GM12874 (cell line): Measurements from ENCODE around the gene SPPL3.

Experiments
- TF ChIP-seq, protein P1 (sequence below): IDR thresholded peaks from 2 replicates; pipeline ENCODE4 v1.5.1; 2011; ENCODE audit warnings: low read depth, mild to moderate bottlenecking, control low read depth, low read length, moderate library complexity; ENCODE audit not compliant: insufficient read depth

SPPL3 gene

DNA sequence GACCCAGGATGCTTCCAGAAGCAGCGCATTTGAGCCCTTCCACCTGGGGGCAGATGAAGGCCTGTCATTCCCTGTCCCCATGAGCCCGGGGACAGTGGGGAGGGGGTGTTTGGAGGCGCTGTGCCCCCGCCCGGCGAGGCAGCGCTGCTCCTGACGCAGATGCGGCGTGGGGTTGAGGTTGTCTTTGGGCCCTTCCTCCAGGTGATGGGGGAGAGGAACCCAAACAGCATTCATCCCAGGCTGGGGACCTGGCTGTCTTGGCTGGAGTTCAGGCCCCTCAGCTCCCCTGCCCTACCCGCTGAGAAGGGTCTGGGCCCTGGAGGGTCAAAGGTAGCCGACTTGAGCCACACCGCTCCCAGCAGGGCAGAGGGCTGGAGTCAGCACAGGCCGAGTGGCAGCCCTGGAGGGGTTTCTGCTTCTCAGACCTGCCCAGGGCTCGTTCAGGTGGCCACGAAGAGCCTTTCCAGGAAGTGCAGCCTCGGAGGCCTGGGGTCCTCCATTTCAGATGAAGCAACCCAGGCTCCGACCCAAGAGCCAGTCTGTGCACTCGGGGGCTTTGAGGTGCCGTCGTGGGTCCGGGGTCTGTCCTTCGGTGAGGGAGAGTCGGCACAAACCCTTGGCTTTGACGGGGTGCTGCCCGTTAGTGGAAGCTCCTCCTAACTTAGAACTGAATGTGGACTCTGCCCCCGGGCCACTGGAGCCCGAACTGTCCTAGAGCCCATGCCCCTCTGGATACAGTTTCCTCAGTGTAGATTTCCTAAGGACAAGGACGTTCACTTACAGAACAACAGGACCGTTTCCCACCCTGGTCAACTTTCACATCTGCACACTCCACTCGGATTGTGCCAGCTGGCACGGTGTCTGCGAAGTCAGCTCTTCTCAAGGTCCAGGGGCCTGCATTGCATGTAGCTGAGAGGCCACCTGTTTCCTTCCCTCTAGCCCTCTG, 162.4 kb downstream of the SPPL3 start:
- TF ChIP-seq, protein P1, sequence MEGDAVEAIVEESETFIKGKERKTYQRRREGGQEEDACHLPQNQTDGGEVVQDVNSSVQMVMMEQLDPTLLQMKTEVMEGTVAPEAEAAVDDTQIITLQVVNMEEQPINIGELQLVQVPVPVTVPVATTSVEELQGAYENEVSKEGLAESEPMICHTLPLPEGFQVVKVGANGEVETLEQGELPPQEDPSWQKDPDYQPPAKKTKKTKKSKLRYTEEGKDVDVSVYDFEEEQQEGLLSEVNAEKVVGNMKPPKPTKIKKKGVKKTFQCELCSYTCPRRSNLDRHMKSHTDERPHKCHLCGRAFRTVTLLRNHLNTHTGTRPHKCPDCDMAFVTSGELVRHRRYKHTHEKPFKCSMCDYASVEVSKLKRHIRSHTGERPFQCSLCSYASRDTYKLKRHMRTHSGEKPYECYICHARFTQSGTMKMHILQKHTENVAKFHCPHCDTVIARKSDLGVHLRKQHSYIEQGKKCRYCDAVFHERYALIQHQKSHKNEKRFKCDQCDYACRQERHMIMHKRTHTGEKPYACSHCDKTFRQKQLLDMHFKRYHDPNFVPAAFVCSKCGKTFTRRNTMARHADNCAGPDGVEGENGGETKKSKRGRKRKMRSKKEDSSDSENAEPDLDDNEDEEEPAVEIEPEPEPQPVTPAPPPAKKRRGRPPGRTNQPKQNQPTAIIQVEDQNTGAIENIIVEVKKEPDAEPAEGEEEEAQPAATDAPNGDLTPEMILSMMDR: no peak

DNA sequence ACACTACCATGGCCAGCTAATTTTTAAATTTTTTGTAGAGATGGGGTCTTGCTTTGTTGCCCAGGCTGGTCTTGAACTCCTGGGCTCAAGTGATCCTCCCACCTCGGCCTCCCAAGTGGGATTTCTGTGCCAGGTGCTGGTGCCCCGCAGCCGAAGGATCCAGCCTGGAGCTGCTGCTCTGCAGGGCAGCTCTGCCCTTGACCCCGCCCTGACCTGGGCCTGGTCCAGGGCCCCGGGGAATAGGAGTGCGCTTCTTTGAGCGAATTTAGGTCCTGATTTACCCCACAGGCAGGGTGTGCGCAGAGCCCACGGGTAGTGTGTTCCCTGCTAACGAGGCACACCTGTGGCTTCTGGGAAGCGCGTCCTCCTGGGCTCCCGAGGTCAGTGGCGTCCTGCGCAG, 163.3 kb downstream of the SPPL3 start:
- TF ChIP-seq, protein P1: no peak

DNA sequence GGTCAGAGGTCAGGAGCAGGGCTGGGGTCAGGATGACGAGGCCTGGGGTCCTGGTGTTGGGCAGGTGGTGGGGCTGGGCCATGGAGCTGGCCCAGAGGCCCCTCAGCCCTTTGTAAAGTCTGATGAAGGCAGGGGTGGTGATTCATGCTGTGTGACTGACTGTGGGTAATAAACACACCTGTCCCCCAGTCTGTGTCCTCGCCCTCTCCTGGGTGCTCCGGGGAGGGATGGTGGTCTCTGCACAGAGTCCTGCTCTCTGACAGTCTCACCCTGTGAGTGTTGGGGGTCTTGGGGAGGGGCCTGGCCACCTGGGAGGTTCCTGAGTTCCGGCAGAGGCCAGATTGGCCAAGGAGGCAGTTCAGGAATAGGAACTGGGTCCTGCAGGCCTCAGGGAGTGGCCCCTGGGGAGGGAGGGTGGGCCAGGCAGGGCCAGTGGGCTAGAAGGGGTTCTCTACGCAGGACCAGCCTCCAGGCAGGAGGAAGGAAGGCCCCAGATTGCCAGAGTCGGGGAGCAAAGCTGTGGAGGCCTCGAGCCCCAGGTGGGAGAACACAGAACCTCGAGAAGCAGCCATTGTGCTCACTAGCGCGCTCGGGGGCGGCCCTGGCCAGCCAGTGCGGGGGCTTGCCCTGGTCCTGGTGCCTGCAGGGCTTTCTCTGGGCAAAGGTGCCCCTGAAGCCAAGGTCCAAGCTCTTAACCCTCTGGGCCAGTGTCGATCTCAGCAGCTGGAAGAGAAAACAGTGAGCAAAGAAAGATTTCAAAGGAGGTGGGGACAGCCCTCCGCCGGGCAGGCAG, 164.1 kb downstream of the SPPL3 start:
- TF ChIP-seq, protein P1: no peak

DNA sequence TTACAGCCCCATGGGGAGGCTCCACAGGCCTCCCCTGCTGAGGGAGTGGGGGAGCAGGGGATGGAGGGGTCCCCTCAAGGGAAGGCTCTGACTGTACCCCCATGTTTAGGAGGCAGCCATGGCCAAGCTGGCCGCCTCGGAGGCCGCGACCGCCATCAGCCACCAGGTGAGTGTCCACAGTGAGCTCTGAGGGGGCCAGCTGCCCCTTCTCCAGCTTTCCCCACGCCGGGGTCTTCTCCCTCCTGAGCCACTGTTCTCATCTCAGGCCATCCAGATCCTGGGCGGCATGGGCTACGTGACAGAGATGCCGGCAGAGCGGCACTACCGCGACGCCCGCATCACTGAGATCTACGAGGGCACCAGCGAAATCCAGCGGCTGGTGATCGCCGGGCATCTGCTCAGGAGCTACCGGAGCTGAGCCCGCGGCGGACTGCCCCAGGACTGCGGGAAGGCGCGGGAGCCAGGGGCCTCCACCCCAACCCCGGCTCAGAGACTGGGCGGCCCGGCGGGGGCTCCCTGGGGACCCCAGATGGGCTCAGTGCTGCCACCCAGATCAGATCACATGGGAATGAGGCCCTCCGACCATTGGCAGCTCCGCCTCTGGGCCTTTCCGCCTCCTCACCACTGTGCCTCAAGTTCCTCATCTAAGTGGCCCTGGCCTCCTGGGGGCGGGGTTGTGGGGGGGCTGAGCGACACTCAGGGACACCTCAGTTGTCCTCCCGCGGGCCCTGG, 165.0 kb downstream of the SPPL3 start:
- TF ChIP-seq, protein P1: no peak

DNA sequence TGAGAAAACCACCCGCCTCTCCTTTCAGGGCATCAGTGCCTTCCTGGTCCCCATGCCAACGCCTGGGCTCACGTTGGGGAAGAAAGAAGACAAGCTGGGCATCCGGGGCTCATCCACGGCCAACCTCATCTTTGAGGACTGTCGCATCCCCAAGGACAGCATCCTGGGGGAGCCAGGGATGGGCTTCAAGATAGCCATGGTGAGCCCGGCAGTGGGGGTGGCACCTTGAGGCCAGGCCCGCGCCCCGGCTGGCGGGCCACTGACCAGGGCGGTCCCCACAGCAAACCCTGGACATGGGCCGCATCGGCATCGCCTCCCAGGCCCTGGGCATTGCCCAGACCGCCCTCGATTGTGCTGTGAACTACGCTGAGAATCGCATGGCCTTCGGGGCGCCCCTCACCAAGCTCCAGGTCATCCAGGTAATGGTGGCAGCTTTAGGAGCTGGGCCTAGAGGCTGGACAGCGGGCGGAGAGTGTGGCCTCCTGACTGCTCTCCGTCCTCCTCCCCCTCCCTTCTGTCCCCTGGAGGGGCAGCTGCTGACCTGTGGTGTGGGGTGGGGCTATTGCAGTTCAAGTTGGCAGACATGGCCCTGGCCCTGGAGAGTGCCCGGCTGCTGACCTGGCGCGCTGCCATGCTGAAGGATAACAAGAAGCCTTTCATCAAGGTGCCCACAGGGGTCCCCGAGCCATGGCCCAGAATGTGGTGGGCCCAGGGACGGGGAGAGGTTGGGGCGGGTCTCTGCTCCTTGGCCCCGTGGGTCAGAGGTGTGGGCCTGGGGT, 165.7 kb downstream of the SPPL3 start:
- TF ChIP-seq, protein P1: no peak

DNA sequence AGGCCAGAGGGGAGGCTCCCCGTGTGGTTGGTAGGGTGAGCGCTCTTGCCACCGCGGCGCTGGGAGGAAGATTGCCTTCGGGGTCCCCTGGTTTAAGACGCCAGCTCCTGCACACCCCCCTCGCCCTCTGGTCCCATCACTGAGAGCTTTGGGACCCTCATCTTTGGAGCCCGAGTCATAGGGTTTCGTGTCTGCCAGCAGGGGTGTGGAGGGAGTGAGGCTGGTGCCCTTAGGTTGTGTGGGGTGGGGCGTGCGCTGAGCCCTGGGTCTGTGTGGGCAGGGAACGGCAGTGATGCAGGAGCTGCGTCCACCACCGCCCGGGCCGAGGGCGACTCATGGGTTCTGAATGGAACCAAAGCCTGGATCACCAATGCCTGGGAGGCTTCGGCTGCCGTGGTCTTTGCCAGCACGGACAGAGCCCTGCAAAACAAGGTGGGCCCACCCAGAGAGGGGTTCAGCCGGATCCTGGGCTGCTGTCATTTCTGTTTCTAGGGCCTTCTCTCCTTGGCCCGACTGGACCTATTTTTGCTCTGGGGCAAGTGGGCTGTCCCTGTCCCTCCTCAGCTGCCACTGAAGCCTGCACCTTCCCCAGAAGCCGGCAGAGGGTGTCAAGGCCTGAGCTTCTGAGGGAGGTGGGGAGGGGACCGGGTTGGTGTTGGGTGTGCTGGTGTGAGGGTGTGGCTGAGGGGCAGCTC, 166.5 kb downstream of the SPPL3 start:
- TF ChIP-seq, protein P1: no peak
